DOHH2 (cell line): ENCODE measurements around the gene TRIML2.
"Not testable (repeated sequence)": the region's sequence is repeated elsewhere in the genome, so short reads cannot be mapped to it uniquely, and the experiment has no call there.

ENCODE experiments used
- H3F3A ChIP-seq: fragments of 200-600 bp; sonication (generic), shearing (Covaris generic); 2 replicates; pipeline ENCODE4 v1.6.0; 2016; ENCODE audit warnings: antibody characterized with exemption, mild to moderate bottlenecking; ENCODE audit not compliant: control insufficient read depth, insufficient read depth
- H3K27ac ChIP-seq: fragments of 200-600 bp; sonication (generic); 2 replicates; pipeline ENCODE4 v1.5.1; 2014; ENCODE audit warnings: low read depth, mild to moderate bottlenecking, low read length, moderate library complexity
- H3K27me3 ChIP-seq: fragments of 200-600 bp; sonication (generic); 2 replicates; pipeline ENCODE4 v1.6.1; 2014; ENCODE audit warnings: mild to moderate bottlenecking, low read length, mixed read lengths; ENCODE audit not compliant: control insufficient read depth
- H3K36me3 ChIP-seq: fragments of 200-600 bp; sonication (generic); 2 replicates; pipeline ENCODE4 v1.6.1; 2014; ENCODE audit warnings: mild to moderate bottlenecking, low read length, moderate library complexity, mixed read lengths; ENCODE audit not compliant: control insufficient read depth
- H3K4me1 ChIP-seq: fragments of 200-600 bp; sonication (generic); 2 replicates; pipeline ENCODE4 v1.6.1; 2014; ENCODE audit warnings: mild to moderate bottlenecking, low read length, mixed read lengths; ENCODE audit not compliant: control insufficient read depth
- H3K4me2 ChIP-seq: fragments of 200-600 bp; sonication (generic); 2 replicates; pipeline ENCODE4 v1.6.0; 2014; ENCODE audit warnings: mild to moderate bottlenecking, low read length, moderate library complexity
- H3K4me3 ChIP-seq: fragments of 200-600 bp; sonication (generic); 2 replicates; pipeline ENCODE4 v1.5.1; 2014; ENCODE audit warnings: mild to moderate bottlenecking, low read length, mixed read lengths
- H3K79me2 ChIP-seq: fragments of 200-600 bp; sonication (generic); 2 replicates; pipeline ENCODE4 v1.6.1; 2014; ENCODE audit warnings: mild to moderate bottlenecking, low read length, mixed read lengths; ENCODE audit not compliant: control insufficient read depth
- H3K9me2 ChIP-seq: fragments of 200-600 bp; sonication (generic); replicated peaks from 2 replicates; pipeline ENCODE4 v1.6.1; 2014; ENCODE audit warnings: mild to moderate bottlenecking, low read length, mixed read lengths; ENCODE audit not compliant: control insufficient read depth
- H3K9me3 ChIP-seq: fragments of 200-600 bp; sonication (generic); 2 replicates; pipeline ENCODE4 v1.6.1; 2014; ENCODE audit warnings: antibody characterized with exemption, low read length, mixed read lengths; ENCODE audit not compliant: control insufficient read depth, insufficient read depth
- H4K20me1 ChIP-seq: fragments of 200-600 bp; sonication (generic); 2 replicates; pipeline ENCODE4 v1.6.0; 2014; ENCODE audit warnings: low read depth, mild to moderate bottlenecking, antibody characterized with exemption, low read length, moderate library complexity; ENCODE audit not compliant: control insufficient read depth, insufficient read depth
- CTCF ChIP-seq: fragments of 200-600 bp; sonication (generic); IDR thresholded peaks from one replicate; pipeline ENCODE4 v1.5.1; 2014; ENCODE audit warnings: antibody characterized with exemption, mild to moderate bottlenecking, low read depth, low read length; ENCODE audit not compliant: poor library complexity, severe bottlenecking
- EZH2phosphoT487 ChIP-seq: fragments of 200-600 bp; sonication (generic); IDR thresholded peaks from 2 replicates; pipeline ENCODE4 v1.6.1; 2017; ENCODE audit warnings: borderline replicate concordance, mild to moderate bottlenecking, antibody characterized with exemption, low read length, moderate library complexity, mixed read lengths

TRIML2 gene

GRCh38 chr4:188061083-188061482 is 48.3 kb downstream of the TRIML2 start:
- no peaks in the 10 kb centered on the region for H3K27me3 ChIP-seq
- H3K4me2 ChIP-seq = no peak overlapping the region
- H3K9me3 ChIP-seq = no peaks in the 10 kb centered on the region; the same call in 1 of the 2 replicates
- TF ChIP-seq EZH2phosphoT487 = no peak
- TF ChIP-seq CTCF = no peak
- no peaks in the 10 kb centered on the region for H3K36me3 ChIP-seq
- H3F3A ChIP-seq = no peaks in the 10 kb centered on the region
- no peaks in the 10 kb centered on the region for H3K79me2 ChIP-seq
- H3K4me1 ChIP-seq = no peaks in the 10 kb centered on the region
- no peak overlapping the region for H3K27ac ChIP-seq
- no peak overlapping the region for H3K4me3 ChIP-seq
- no peaks in the 10 kb centered on the region for H4K20me1 ChIP-seq
- H3K9me2 ChIP-seq = no peaks in the 10 kb centered on the region

DNA sequence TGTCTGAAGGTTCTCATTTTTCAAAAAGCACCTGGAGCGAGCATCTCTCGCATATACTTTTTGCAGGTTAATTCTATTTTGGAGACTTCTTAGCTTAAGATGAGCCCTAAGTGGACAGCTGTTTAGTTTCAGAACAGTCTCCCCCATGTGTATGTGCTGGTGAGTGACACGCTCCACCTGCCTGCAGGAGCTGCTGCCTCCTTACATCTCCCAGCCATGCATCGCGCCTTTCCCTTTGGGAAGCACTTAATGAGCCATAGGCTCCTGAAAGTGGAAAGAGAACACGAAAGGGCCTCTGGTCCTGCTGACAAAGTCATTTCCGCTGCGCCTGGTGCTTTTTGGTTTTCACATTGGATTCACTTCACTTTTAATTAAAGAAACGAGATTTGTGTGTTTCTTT is 56.1 kb downstream of the TRIML2 start:
- Histone ChIP-seq H3K9me2 (no peaks in the 10 kb centered on the region), H3K4me2 (no peak overlapping the region), H3K36me3 (no peaks in the 10 kb centered on the region), H3K79me2 (no peaks in the 10 kb centered on the region), H3F3A (no peaks in the 10 kb centered on the region), H3K27ac (no peak overlapping the region), H3K4me3 (no peak overlapping the region), H3K4me1 (no peaks in the 10 kb centered on the region), H4K20me1 (no peaks in the 10 kb centered on the region), H3K9me3 (no peaks in the 10 kb centered on the region), H3K27me3 (no peaks in the 10 kb centered on the region)
- TF ChIP-seq CTCF = no peak
- TF ChIP-seq EZH2phosphoT487 = no peak

GRCh38 chr4:188046657-188047056 is 62.7 kb downstream of the TRIML2 start:
- Histone ChIP-seq H3K4me1 (no peaks in the 10 kb centered on the region), H3K27me3 (no peaks in the 10 kb centered on the region), H3K27ac (no peak overlapping the region), H3K9me3 (peaks cover 9% of the 10 kb centered on the region; the same call in 1 of the 2 replicates), H3K9me2 (no peaks in the 10 kb centered on the region), H3K79me2 (no peaks in the 10 kb centered on the region), H3K36me3 (no peaks in the 10 kb centered on the region), H3F3A (no peaks in the 10 kb centered on the region), H4K20me1 (no peaks in the 10 kb centered on the region), H3K4me3 (no peak overlapping the region), H3K4me2 (no peak overlapping the region)
- TF ChIP-seq EZH2phosphoT487 = no peak
- no peak for TF ChIP-seq CTCF

DNA sequence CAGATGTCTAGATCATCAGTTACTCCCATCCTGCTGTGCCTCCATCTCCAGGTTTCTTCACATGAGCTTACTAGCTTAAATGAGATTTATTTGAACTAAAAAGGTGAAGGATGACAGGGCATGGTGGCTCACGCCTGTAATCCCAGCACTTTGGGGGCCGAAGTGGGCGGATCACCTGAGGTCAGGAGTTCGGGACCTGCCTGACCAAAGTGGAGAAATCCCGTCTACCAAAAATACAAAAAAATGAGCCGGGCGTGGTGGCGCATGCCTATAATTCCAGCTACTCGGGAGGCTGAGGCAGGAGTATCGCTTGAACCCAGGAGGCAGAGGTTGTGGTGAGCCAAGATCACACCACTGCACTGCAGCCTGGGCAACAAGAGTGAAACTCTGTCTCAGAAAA is 63.9 kb downstream of the TRIML2 start:
- H3K79me2 ChIP-seq, H3K9me2 ChIP-seq, H3K4me1 ChIP-seq, H3K36me3 ChIP-seq, H3K4me3 ChIP-seq, H3K9me3 ChIP-seq, H3F3A ChIP-seq, H3K4me2 ChIP-seq, H4K20me1 ChIP-seq, H3K27ac ChIP-seq, H3K27me3 ChIP-seq: not testable (repeated sequence)
